LNCaP clone FGC (cell line): Measurements from ENCODE around the gene RAB5B.
"Not testable (repeated sequence)": the region's sequence is repeated elsewhere in the genome, so short reads cannot be mapped to it uniquely, and the experiment has no call there.

Source experiments
- DNase-seq: peaks from one replicate; pipeline ENCODE4 v3.0.0-alpha.2; 2011; ENCODE audit warnings: low read depth
- H3K4me3 ChIP-seq: 2 replicates; pipeline ENCODE4 v1.5.1; 2011; ENCODE audit warnings: mild to moderate bottlenecking, low read depth, low read length, control low read depth
- TF ChIP-seq, protein P1 (sequence below): IDR thresholded peaks from 2 replicates; pipeline ENCODE4 v1.5.1; 2012; ENCODE audit warnings: mild to moderate bottlenecking; ENCODE audit not compliant: control insufficient read depth, insufficient read depth; ENCODE audit errors: extremely low read depth

RAB5B gene

DNA sequence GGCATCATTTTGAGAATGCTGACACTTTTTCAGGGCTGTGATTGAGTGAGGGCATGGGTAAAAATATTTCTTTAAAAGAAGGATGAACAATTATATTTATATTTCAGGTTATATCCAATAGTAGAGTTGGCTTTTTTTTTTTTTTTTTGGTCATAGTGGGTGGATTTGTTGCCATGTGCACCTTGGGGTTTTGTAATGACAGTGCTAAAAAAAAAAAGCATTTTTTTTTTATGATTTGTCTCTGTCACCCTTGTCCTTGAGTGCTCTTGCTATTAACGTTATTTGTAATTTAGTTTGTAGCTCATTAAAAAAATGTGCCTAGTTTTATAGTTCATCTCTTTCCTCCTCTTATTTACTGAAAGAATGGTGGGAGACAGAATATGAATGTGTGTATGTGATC, 1.4 kb upstream of the RAB5B start:
- H3K4me3 ChIP-seq: peak overlapping the region; percentile 73
- TF ChIP-seq, protein P1, sequence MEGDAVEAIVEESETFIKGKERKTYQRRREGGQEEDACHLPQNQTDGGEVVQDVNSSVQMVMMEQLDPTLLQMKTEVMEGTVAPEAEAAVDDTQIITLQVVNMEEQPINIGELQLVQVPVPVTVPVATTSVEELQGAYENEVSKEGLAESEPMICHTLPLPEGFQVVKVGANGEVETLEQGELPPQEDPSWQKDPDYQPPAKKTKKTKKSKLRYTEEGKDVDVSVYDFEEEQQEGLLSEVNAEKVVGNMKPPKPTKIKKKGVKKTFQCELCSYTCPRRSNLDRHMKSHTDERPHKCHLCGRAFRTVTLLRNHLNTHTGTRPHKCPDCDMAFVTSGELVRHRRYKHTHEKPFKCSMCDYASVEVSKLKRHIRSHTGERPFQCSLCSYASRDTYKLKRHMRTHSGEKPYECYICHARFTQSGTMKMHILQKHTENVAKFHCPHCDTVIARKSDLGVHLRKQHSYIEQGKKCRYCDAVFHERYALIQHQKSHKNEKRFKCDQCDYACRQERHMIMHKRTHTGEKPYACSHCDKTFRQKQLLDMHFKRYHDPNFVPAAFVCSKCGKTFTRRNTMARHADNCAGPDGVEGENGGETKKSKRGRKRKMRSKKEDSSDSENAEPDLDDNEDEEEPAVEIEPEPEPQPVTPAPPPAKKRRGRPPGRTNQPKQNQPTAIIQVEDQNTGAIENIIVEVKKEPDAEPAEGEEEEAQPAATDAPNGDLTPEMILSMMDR: no peak
- DNase-seq: no peak

DNA sequence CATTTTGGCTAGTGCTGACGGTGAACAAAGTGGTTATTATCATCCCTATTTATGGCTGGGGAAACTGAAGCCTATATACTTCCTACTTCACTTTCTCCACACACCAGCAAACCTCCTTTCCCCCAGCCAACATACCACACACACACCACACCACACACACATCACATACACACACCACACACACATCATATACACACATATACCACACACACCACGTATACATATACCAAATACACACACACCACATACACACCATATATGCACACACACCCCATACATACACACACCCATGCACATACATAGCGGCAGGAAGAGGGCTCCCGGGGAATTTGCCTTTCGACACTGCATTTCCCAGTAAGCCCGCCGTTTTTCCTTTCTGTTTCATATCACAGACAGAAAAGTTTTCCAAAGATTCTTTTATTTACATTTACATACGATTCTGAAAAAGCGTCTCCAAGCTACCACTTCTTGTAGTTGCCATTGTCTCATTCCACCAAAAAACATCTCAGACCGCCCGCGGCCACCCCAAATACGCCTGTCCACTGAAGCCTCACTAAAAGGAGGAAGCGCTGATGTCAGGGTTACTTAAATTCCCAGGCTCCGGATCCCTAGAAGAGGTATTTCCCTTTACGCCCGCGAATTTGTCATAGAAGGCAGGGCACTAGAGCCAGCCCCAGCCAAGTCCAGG, 823 bp upstream of the RAB5B start:
- no peak for DNase-seq
- peak overlapping the region; percentile 73 for H3K4me3 ChIP-seq
- TF ChIP-seq, protein P1: no peak

DNA sequence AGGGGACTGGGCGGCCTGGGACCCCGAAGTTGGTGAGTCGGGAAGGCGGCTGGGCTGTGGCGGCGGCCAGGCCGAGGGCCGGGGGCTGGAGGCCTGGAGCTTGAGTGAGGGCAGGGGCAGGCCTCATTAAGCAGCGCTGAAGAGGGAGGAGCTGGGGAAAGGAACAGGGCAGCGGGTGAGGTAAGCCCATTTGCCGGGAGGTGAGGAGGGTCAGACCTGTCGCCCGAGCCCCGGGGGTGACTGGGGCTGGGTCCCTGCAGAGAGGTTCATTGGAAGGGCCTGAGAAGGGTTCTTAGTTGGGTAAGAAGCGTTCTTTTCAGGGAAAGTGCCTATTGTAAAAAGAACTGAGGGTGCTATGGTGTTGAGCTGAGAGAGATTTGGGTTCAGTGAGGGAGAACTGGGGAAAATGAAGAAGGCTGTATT, 441 bp downstream of the RAB5B start:
- DNase-seq: no peak
- TF ChIP-seq, protein P1: no peak
- H3K4me3 ChIP-seq: peak overlapping the region; percentile 93

DNA sequence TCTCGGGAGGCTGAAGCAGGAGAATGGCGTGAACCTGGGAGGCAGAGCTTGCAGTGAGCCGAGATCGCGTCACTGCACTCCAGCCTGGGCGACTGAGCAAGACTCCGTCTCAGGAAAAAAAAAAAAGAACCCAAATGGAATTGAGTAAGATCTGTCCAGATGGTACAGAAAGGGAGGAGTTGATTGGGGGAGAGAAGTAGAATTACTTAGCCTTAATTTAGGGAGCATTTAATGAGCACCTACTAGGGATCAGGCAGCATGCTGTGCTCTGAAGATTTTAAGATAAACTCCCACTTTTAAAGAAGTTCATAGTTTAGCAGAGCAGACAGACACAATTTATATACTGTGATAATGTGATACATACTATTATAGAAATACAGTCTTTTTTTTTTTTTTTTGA, 4.5 kb downstream of the RAB5B start:
- DNase-seq: no peak
- TF ChIP-seq, protein P1: no peak

DNA sequence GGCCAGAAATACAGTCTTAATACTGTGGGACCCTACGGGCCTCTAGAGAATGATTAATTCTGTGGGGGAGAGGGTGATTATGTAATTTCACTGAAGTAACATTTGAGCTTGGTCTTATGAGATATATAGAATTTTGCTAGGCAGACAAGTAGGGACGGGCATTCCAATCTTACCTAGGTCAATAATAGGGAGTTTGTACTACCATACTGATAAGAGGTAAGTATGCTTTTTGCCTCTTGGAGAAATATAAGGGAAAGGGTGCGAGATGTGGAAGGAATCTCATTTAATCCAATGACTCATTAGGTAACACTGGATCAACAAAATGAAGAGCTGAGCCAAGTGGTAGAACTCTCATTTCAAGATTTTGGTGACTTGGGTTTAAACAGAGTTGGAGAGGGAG, 5.2 kb downstream of the RAB5B start:
- TF ChIP-seq, protein P1: no peak
- DNase-seq: no peak
- H3K4me3 ChIP-seq: no peak overlapping the region

More for the DNA sequence above, 4.5 kb downstream of the RAB5B start:
- H3K4me3 ChIP-seq: no peak overlapping the region

DNA sequence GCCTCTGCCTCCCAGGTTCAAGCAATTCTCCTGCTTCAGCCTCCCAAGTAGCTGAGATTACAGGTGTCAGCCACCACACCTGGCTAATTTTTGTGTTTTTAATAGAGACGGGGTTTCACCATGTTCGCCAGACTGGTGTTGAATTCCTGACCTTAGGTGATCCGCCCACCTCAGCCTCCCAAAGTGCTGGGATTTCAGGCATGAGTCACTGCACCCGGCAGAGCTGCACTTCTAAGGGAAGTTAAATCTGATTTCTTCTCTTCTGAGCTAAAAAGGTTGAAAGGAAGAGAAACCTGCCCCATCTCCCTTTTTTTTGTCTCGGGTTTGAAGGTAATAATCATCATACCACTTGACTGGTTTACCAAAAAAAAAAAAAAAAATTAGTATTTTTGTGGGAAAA, 8.0 kb downstream of the RAB5B start:
- DNase-seq, H3K4me3 ChIP-seq: not testable (repeated sequence)

DNA sequence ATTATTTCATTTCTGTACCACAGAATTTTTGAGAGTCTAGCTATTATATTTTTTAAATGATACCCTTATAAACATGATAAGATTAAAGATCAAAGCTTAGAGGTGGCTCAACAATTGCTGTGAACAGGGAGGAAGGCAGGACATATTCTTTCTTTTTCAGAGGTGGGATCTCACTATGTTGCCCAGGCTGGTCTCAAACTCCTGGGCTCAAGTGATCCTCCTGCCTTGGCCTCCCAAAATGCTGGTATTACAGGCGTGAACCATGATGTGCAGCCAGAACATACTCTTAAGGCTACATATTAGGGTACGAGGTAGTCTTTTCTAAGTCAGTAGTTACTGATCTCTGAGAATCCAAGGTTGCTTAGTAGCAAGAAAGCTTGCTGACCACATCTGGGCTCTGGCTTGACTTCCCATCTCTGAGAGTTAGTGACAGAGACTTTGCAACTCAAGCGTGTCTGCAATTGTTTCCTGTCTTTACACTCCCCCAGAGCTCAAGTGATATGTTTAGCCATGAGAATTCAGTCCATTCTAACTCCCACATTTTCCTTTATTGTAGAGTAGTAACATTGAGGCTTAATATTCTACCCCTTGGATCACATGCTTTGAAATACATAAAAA, 8.6 kb downstream of the RAB5B start:
- TF ChIP-seq, protein P1: no peak
- H3K4me3 ChIP-seq: no peak overlapping the region
- DNase-seq: no peak
